Nephron (organoid): ENCODE data around the gene DNAI1.
A peak's percentile ranks its signal among the peaks of the same experiment; 100 is the strongest.

Source experiments
- H3K27ac Mint-ChIP-seq, 3 experiments: 2 replicates each; pipeline ENCODE4 v1.8.0; 2020; ENCODE audit warnings: mixed read lengths in 3 of 3, mild to moderate bottlenecking in 2 of 3, moderate library complexity in 1 of 3
- H3K27me3 Mint-ChIP-seq: 2 replicates; pipeline ENCODE4 v1.8.0; 2021; ENCODE audit warnings: low read depth, mild to moderate bottlenecking, moderate library complexity, mixed read lengths
- H3K36me3 Mint-ChIP-seq: 2 replicates; pipeline ENCODE4 v1.8.0; 2020; ENCODE audit warnings: low read depth, mixed read lengths
- H3K4me1 Mint-ChIP-seq: 2 replicates; pipeline ENCODE4 v1.8.0; 2020; ENCODE audit warnings: mixed read lengths
- H3K4me3 Mint-ChIP-seq, 3 experiments: 2 replicates each; pipeline ENCODE4 v1.8.0; 2020; ENCODE audit warnings: mild to moderate bottlenecking in 3 of 3, mixed read lengths in 3 of 3, moderate library complexity in 2 of 3
- H3K9me3 Mint-ChIP-seq: 2 replicates; pipeline ENCODE4 v1.8.0; 2020; ENCODE audit warnings: mixed read lengths
- CTCF ChIP-seq, 3 experiments: fragments of 200-600 bp; sonication (generic); IDR thresholded peaks; one replicate each; pipeline ENCODE4 v1.5.0; 2021; ENCODE audit warnings: antibody characterized with exemption in 3 of 3; ENCODE audit not compliant: unreplicated experiment in 3 of 3

Gene DNAI1

GRCh38 chr9:34518896-34519295 is 60.3 kb downstream of the DNAI1 start:
- H3K27ac Mint-ChIP-seq, result no peak overlapping the region
- peaks cover 11% of the 10 kb centered on the region for H3K4me1 Mint-ChIP-seq
- peaks cover 43% of the 10 kb centered on the region for H3K27me3 Mint-ChIP-seq
- H3K9me3 Mint-ChIP-seq, result no peaks in the 10 kb centered on the region
- H3K4me3 Mint-ChIP-seq, result no peak overlapping the region
- no peaks in the 10 kb centered on the region for H3K36me3 Mint-ChIP-seq
- TF ChIP-seq CTCF (IDR thresholded peaks at IDR 0.05; ENCODE audit: unreplicated experiment in 3 of 3), result no peak

- Mint-ChIP-seq H3K9me3 (no peaks in the 10 kb centered on the region), H3K4me3 (peak overlapping the region in 1 of 3 experiments; percentile 7), H3K27ac (no peak overlapping the region), H3K4me1 (peaks cover 13% of the 10 kb centered on the region), H3K27me3 (peaks cover 39% of the 10 kb centered on the region), H3K36me3 (no peaks in the 10 kb centered on the region)
- no peak for TF ChIP-seq CTCF (IDR thresholded peaks at IDR 0.05; ENCODE audit: unreplicated experiment in 3 of 3)
These were observed 60.9 kb downstream of the DNAI1 start for GRCh38 chr9:34519321-34520020.

- Mint-ChIP-seq H3K4me3 (no peak overlapping the region), H3K27ac (no peak overlapping the region), H3K9me3 (no peaks in the 10 kb centered on the region), H3K27me3 (peaks cover 41% of the 10 kb centered on the region), H3K4me1 (peaks cover 18% of the 10 kb centered on the region), H3K36me3 (no peaks in the 10 kb centered on the region)
- TF ChIP-seq CTCF (IDR thresholded peaks at IDR 0.05; ENCODE audit: unreplicated experiment in 3 of 3), result no peak
These were observed 61.5 kb downstream of the DNAI1 start for GRCh38 chr9:34520096-34520495.

- Mint-ChIP-seq H3K27ac (no peak overlapping the region), H3K27me3 (peaks cover 46% of the 10 kb centered on the region), H3K36me3 (no peaks in the 10 kb centered on the region), H3K9me3 (no peaks in the 10 kb centered on the region), H3K4me1 (peaks cover 18% of the 10 kb centered on the region), H3K4me3 (peak overlapping the region in 2 of 3 experiments; percentile 11 to 46)
- TF ChIP-seq CTCF (IDR thresholded peaks at IDR 0.05; ENCODE audit: unreplicated experiment in 3 of 3), result no peak
These were observed 62.1 kb downstream of the DNAI1 start for GRCh38 chr9:34520505-34521385.

GRCh38 chr9:34521406-34522045 is 62.9 kb downstream of the DNAI1 start:
- Mint-ChIP-seq H3K9me3 (no peaks in the 10 kb centered on the region), H3K4me1 (peaks cover 18% of the 10 kb centered on the region), H3K36me3 (no peaks in the 10 kb centered on the region), H3K27me3 (peaks cover 43% of the 10 kb centered on the region), H3K4me3 (peak overlapping the region; percentile 35 to 53 (median 39)), H3K27ac (no peak overlapping the region)
- no peak for TF ChIP-seq CTCF (IDR thresholded peaks at IDR 0.05; ENCODE audit: unreplicated experiment in 3 of 3)
